NT2/D1 (cell line): Measurements from ENCODE around the gene CLIC6.
A peak's percentile ranks its signal among the peaks of the same experiment; 100 is the strongest.
"Not testable (repeated sequence)": the region's sequence is repeated elsewhere in the genome, so short reads cannot be mapped to it uniquely, and the experiment has no call there.

ENCODE experiments used
- DNase-seq: peaks from one replicate; pipeline ENCODE4 v3.0.0-alpha.2; 2011; ENCODE audit warnings: low read depth, low spot score
- H3K27me3 ChIP-seq: 2 replicates; pipeline ENCODE4 v1.6.0; 2011; ENCODE audit warnings: mild to moderate bottlenecking; ENCODE audit not compliant: insufficient read length, insufficient read depth
- H3K36me3 ChIP-seq: 2 replicates; pipeline ENCODE4 v1.6.1; 2011; ENCODE audit warnings: mild to moderate bottlenecking, low read length, mixed read lengths; ENCODE audit not compliant: insufficient read depth, insufficient read length
- H3K4me1 ChIP-seq: 2 replicates; pipeline ENCODE4 v1.5.1; 2011; ENCODE audit not compliant: insufficient read depth, insufficient read length
- H3K4me3 ChIP-seq: 2 replicates; pipeline ENCODE4 v1.5.1; 2011; ENCODE audit warnings: low read depth; ENCODE audit not compliant: insufficient read length
- H3K9ac ChIP-seq: 2 replicates; pipeline ENCODE4 v1.6.0; 2011; ENCODE audit warnings: low read depth; ENCODE audit not compliant: insufficient read length
- H3K9me3 ChIP-seq: 2 replicates; pipeline ENCODE4 v1.5.1; 2011; ENCODE audit warnings: mild to moderate bottlenecking, low read length; ENCODE audit not compliant: insufficient read depth
- SUZ12 ChIP-seq: IDR thresholded peaks from 2 replicates; pipeline ENCODE4 v1.6.1; 2011; ENCODE audit not compliant: insufficient read length, insufficient read depth; ENCODE audit errors: extremely low read depth
- YY1 ChIP-seq: IDR thresholded peaks from 2 replicates; pipeline ENCODE4 v1.6.1; 2011; ENCODE audit not compliant: insufficient read length, insufficient read depth
- ZNF274 ChIP-seq: IDR thresholded peaks from 2 replicates; pipeline ENCODE4 v1.6.1; 2011; ENCODE audit warnings: mild to moderate bottlenecking, low read depth, low read length

CLIC6 gene

DNA sequence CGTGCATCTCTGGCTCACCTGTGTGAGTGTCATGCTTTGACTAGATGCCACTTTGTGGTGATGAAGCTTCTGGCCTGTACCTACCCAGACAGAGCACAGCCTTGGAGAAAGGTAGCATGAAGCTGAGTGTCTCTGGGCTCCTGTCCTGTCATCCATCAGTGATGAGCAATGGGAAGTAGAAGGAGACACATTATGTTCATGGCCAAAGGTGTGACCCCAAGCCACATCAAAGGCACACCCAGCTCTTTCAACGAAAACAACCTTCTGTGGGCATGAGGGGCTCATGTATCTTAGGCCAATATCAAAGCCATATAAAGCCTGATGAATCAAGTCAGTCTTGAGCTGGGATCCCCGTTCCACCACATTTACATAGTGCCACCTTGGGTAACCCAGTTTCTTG lies 1.0 kb upstream of the CLIC6 start:
- peaks cover 35% of the 10 kb centered on the region for H3K27me3 ChIP-seq
- no peak for DNase-seq
- H3K4me1 ChIP-seq: no peaks in the 10 kb centered on the region
- no peak overlapping the region for H3K4me3 ChIP-seq
- H3K9me3 ChIP-seq: no peaks in the 10 kb centered on the region
- no peaks in the 10 kb centered on the region for H3K36me3 ChIP-seq
- no peak for TF ChIP-seq SUZ12
- no peak for TF ChIP-seq ZNF274
- TF ChIP-seq YY1: no peak
- H3K9ac ChIP-seq: no peak overlapping the region

DNA sequence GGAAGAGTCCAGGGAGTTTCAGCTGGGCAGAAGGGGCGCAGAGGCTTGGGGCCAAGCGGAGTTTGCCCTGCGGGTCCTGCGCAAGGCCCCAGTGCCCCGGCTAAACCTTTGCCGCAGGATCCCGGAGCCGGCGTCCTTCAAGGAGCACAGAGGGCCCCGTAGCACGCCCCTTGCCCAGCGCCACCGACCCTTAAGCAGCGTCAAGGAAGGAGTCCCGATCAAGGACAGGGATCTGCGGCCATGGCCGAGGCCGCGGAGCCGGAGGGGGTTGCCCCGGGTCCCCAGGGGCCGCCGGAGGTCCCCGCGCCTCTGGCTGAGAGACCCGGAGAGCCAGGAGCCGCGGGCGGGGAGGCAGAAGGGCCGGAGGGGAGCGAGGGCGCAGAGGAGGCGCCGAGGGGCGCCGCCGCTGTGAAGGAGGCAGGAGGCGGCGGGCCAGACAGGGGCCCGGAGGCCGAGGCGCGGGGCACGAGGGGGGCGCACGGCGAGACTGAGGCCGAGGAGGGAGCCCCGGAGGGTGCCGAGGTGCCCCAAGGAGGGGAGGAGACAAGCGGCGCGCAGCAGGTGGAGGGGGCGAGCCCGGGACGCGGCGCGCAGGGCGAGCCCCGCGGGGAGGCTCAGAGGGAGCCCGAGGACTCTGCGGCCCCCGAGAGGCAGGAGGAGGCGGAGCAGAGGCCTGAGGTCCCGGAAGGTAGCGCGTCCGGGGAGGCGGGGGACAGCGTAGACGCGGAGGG lies 520 bp downstream of the CLIC6 start:
- H3K9me3 ChIP-seq: no peaks in the 10 kb centered on the region
- H3K36me3 ChIP-seq: no peaks in the 10 kb centered on the region
- TF ChIP-seq ZNF274: no peak
- TF ChIP-seq YY1: no peak
- TF ChIP-seq SUZ12: no peak
- peak overlapping the region; percentile 64 for H3K4me3 ChIP-seq
- no peak for DNase-seq
- H3K27me3 ChIP-seq: peaks cover 35% of the 10 kb centered on the region
- H3K4me1 ChIP-seq: no peaks in the 10 kb centered on the region
- peak overlapping the region; percentile 77 for H3K9ac ChIP-seq

DNA sequence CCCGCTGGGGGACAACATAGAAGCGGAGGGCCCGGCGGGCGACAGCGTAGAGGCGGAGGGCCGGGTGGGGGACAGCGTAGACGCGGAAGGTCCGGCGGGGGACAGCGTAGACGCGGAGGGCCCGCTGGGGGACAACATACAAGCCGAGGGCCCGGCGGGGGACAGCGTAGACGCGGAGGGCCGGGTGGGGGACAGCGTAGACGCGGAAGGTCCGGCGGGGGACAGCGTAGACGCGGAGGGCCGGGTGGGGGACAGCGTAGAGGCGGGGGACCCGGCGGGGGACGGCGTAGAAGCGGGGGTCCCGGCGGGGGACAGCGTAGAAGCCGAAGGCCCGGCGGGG lies 1.1 kb downstream of the CLIC6 start:
- H3K27me3 ChIP-seq: peaks cover 35% of the 10 kb centered on the region
- H3K9me3 ChIP-seq, H3K36me3 ChIP-seq, H3K4me1 ChIP-seq, DNase-seq: not testable (repeated sequence)
- H3K4me3 ChIP-seq: peak overlapping the region; percentile 64
- H3K9ac ChIP-seq: peak overlapping the region; percentile 78

DNA sequence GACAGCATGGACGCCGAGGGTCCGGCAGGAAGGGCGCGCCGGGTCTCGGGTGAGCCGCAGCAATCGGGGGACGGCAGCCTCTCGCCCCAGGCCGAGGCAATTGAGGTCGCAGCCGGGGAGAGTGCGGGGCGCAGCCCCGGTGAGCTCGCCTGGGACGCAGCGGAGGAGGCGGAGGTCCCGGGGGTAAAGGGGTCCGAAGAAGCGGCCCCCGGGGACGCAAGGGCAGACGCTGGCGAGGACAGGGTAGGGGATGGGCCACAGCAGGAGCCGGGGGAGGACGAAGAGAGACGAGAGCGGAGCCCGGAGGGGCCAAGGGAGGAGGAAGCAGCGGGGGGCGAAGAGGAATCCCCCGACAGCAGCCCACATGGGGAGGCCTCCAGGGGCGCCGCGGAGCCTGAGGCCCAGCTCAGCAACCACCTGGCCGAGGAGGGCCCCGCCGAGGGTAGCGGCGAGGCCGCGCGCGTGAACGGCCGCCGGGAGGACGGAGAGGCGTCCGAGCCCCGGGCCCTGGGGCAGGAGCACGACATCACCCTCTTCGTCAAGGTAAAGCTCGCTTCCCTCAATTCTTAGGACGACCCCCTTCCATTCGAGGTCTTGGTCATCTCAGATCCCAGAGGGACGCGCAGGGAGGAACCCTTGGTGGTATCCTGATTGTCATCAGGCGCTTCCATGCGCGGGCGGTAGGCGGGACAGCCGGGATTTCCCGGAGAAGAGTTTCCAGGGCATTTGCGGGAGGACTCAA lies 1.6 kb downstream of the CLIC6 start:
- Histone ChIP-seq H3K9me3 (no peaks in the 10 kb centered on the region), H3K36me3 (no peaks in the 10 kb centered on the region), H3K4me1 (no peaks in the 10 kb centered on the region), H3K9ac (peak overlapping the region; percentile 78), H3K27me3 (peaks cover 35% of the 10 kb centered on the region), H3K4me3 (peak overlapping the region; percentile 64)
- TF ChIP-seq SUZ12 (no peak), ZNF274 (no peak), YY1 (no peak)
- DNase-seq: no peak

DNA sequence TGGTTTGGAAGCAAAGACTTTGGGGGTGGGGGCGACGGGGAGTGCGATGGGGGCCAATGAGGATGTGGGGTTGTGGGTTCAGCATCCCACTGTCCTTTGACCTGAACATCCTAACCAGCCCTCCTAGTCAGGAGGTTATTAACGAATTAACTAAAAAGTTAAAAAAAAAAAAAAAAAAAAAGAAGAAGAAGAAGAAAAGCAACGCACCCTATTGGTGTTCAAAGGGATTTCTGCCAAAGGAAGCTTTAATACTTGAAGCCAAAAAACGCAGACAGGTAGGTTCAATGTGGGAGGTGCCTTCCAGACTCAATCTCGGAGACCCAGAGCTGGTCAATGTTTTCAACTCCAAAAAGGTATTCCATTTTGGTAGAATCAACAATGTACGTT lies 2.2 kb downstream of the CLIC6 start:
- TF ChIP-seq SUZ12 (no peak), YY1 (no peak), ZNF274 (no peak)
- no peak for DNase-seq

DNA sequence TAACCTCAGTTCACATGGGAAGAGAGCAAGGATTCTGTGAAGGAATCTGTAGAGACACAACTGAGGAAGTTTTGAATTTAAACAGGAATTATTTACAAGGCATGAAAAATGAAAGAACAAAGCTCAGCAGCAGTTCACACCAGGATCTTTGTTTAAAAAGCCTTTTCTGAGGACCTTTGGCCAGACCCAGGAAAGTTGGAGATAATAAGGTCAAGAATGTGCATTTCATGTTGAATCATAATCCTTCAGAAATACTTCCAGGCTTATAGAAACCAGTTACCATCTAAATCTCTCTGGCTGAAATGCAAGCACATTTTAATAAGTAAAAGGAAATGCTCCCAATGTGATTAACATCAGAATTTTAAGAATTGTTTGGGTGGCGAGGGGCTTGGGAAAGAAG lies 2.7 kb downstream of the CLIC6 start:
- Histone ChIP-seq H3K9me3 (no peaks in the 10 kb centered on the region), H3K36me3 (no peaks in the 10 kb centered on the region), H3K4me1 (no peaks in the 10 kb centered on the region), H3K9ac (no peak overlapping the region), H3K4me3 (no peak overlapping the region), H3K27me3 (peaks cover 35% of the 10 kb centered on the region)
- no peak for DNase-seq
- TF ChIP-seq SUZ12 (no peak), ZNF274 (no peak), YY1 (no peak)

More for the DNA sequence above, 2.2 kb downstream of the CLIC6 start:
- no peak overlapping the region for H3K9ac ChIP-seq
- peak overlapping the region; percentile 64 for H3K4me3 ChIP-seq
- no peaks in the 10 kb centered on the region for H3K9me3 ChIP-seq
- no peaks in the 10 kb centered on the region for H3K36me3 ChIP-seq
- no peaks in the 10 kb centered on the region for H3K4me1 ChIP-seq
- H3K27me3 ChIP-seq: peaks cover 35% of the 10 kb centered on the region

DNA sequence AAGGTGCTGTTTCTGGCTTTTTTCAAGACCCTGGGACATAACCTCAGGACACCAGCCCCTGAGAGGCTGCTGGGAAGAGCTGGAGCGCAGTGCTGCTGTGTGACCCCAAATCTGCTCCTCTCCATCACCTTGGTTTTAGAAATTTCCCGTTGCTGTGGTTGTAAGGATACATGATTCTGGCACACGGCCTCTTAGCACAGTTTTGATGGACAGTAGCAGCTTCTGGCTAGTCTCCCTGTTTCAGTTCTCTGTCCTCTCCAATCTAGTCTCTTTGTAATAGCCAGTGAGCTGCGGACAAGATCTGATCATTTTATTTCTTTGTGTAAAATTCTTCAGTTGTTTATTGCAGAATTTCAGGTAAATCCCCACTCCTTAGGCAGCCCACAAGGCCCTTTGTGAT lies 3.1 kb downstream of the CLIC6 start:
- TF ChIP-seq ZNF274: no peak
- H3K9me3 ChIP-seq: no peaks in the 10 kb centered on the region
- peaks cover 35% of the 10 kb centered on the region for H3K27me3 ChIP-seq
- no peaks in the 10 kb centered on the region for H3K4me1 ChIP-seq
- no peak overlapping the region for H3K4me3 ChIP-seq
- H3K36me3 ChIP-seq: no peaks in the 10 kb centered on the region
- H3K9ac ChIP-seq: no peak overlapping the region
- DNase-seq: no peak
